ENCODE measurements around the gene SND1. TPM values are rescaled to one million over a fixed set of nuclear protein-coding genes. Genes with fewer than 3 reads are reported as not detected.

SND1 gene
- total RNA-seq, 1 experiment from 2014 or later = 218 TPM

DNA sequence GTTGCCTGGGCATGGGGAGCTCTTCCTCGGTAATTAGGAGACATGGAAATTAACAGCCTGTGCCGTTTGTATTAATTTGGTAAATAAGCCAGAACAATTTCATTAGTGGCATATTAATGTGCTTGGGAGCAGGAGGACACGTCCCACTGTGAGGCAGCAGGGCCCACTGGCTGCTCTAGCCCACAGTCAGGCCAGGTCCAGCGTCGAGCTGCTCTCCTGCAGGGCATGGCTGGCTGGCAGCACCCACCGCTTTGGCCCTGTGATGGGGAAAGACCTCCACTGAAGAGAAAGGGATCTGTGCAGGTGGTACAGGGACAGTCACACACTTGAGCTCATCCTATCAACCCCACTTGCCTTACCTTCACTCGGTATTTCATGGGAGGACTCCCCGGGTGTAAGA is 416.8 kb downstream of the SND1 start:
- H3K27ac ChIP-seq (ENCODE audit: insufficient read length, low read depth, low read length) = no peak overlapping the region
- no peak overlapping the region for H4K8ac ChIP-seq (replicated peaks; ENCODE audit: insufficient read length, low read depth, low read length)
- H3K23ac ChIP-seq (ENCODE audit: insufficient read length, low read depth, low read length) = no peak overlapping the region
- no peak overlapping the region for H3K4me2 ChIP-seq (ENCODE audit: insufficient read depth, insufficient read length, low read length)
- Mint-ChIP-seq H3K4me1 (peaks cover 6 to 7% of the 10 kb centered on the region in 2 experiments; a peak in 2 of 4 replicates), H3K4me3 (no peak overlapping the region), H3K36me3 (ENCODE audit: insufficient read depth in 1 of 3, low read depth in 3 of 3) (peaks cover 2 to 4% (median 3%) of the 10 kb centered on the region in 3 experiments; a peak in 4 of 7 replicates), H3K9me3 (no peaks in the 10 kb centered on the region), H3K27ac (peak overlapping the region in 2 of 3 experiments; percentile 71 to 80; a peak in 2 of 7 replicates), H3K27me3 (ENCODE audit: low read depth) (no peaks in the 10 kb centered on the region)
- H3T11ph ChIP-seq (ENCODE audit: low read length) = no peak overlapping the region
- no peak overlapping the region for H2BK12ac ChIP-seq (ENCODE audit: insufficient read length, low read depth, low read length)
- H3K23me2 ChIP-seq (ENCODE audit: insufficient read length, low read depth, low read length, poor library complexity, severe bottlenecking) = no peaks in the 10 kb centered on the region
- no peaks in the 10 kb centered on the region for H3K79me2 ChIP-seq (ENCODE audit: insufficient read depth, low read length)
- no peak overlapping the region for H2BK120ac ChIP-seq (ENCODE audit: low read depth, low read length, poor library complexity, severe bottlenecking)
- H3K18ac ChIP-seq (ENCODE audit: insufficient read length, low read depth, low read length) = no peak overlapping the region
- no CpG with 5 or more reads among the region's 8 CpGs for WGBS (ENCODE audit: extremely low coverage, insufficient read length, low lambda C conversion rate)
- H3K56ac ChIP-seq (ENCODE audit: insufficient read length, low read depth, low read length) = no peak overlapping the region
- H4K20me1 ChIP-seq (ENCODE audit: control insufficient read depth, insufficient read depth, insufficient read length) = no peaks in the 10 kb centered on the region
- no peak overlapping the region for H2BK20ac ChIP-seq (ENCODE audit: low read depth, low read length, poor library complexity, severe bottlenecking)
- no peak overlapping the region for H2BK5ac ChIP-seq (ENCODE audit: insufficient read length, low read length)
- H3K9ac ChIP-seq (ENCODE audit: extremely low read depth, insufficient read length, low read length) = no peak overlapping the region
- no peak overlapping the region for H4K91ac ChIP-seq (ENCODE audit: insufficient read length, low read depth, low read length)
- H3K4me1 ChIP-seq (ENCODE audit: insufficient read depth, low read length) = no peaks in the 10 kb centered on the region
- no peak overlapping the region for H2BK15ac ChIP-seq (ENCODE audit: low read depth, low read length)
- H2AFZ ChIP-seq (ENCODE audit: low read length) = no peak overlapping the region
- H3K4ac ChIP-seq (ENCODE audit: low read depth, low read length) = no peak overlapping the region
- no peaks in the 10 kb centered on the region for H3K79me1 ChIP-seq (ENCODE audit: insufficient read depth, low read depth, low read length, poor library complexity, severe bottlenecking)
- no peak overlapping the region for H4K5ac ChIP-seq (ENCODE audit: insufficient read length, low read depth, low read length)
- H2AK5ac ChIP-seq (ENCODE audit: insufficient read length, low read length) = no peak overlapping the region
- TF ChIP-seq, protein P1, sequence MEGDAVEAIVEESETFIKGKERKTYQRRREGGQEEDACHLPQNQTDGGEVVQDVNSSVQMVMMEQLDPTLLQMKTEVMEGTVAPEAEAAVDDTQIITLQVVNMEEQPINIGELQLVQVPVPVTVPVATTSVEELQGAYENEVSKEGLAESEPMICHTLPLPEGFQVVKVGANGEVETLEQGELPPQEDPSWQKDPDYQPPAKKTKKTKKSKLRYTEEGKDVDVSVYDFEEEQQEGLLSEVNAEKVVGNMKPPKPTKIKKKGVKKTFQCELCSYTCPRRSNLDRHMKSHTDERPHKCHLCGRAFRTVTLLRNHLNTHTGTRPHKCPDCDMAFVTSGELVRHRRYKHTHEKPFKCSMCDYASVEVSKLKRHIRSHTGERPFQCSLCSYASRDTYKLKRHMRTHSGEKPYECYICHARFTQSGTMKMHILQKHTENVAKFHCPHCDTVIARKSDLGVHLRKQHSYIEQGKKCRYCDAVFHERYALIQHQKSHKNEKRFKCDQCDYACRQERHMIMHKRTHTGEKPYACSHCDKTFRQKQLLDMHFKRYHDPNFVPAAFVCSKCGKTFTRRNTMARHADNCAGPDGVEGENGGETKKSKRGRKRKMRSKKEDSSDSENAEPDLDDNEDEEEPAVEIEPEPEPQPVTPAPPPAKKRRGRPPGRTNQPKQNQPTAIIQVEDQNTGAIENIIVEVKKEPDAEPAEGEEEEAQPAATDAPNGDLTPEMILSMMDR (conservative IDR thresholded peaks at IDR 0.05) = no peak
- no peaks in the 10 kb centered on the region for H3K9me3 ChIP-seq (ENCODE audit: control insufficient read depth, low read depth, low read length)
- DNase-seq = no peak
- no peak overlapping the region for H3K14ac ChIP-seq (ENCODE audit: insufficient read depth, low read length)
- no peaks in the 10 kb centered on the region for H3K27me3 ChIP-seq (ENCODE audit: insufficient read depth, low read length)

Measured in H9 (cell line).